Fibroblast of gingiva (primary cell): ENCODE measurements around the gene FOCAD.

Experiments used
- DNase-seq: peaks from one replicate; pipeline ENCODE4 v3.0.0-alpha.2; 2011; ENCODE audit warnings: low read depth

FOCAD gene

GRCh38 chr9:21016701-21017491, 332.8 kb downstream of the FOCAD start:
- DNase-seq: no peak

- DNase-seq: no peak
Observed at GRCh38 chr9:21018177-21018576, 334.1 kb downstream of the FOCAD start.

GRCh38 chr9:21023861-21024260, 339.8 kb downstream of the FOCAD start:
- no peak for DNase-seq

DNA sequence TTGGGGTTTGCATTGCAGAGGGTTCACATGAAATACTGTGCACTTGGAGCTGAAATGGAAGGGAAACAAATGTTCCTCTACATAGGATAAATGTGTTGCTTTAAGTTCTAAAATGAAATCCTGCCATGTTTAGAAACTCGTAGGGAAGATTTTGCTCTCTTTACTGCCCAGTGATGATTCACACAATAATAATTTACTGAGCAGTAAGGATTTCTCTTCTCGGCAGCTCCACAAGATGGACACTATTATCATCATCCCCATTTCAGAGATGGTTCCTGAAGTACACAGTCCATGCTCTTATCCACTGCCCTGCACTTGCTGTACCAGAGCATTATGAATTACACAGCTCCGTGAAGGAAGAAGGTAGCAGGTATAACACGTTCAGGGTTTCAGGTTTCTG, 343.2 kb downstream of the FOCAD start:
- peak; percentile 6 for DNase-seq

DNA sequence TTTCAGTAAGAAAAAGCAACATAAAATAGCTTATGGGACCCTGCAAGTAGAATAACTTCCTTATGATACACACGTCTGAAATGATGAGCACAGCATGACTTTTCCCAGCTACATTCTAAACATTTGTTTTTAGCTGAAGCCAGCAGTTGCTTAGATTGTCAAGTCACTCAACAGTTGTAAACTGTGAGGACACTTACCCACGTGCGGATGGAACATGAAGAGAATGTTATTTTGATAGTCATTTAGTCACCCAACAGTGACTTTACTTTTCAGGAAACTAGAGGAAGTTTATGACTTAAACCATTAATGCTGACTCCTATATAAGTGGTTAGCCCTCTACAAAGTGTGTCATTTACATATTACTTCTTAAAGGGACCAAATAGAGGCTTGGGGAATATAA, 344.4 kb downstream of the FOCAD start:
- no peak for DNase-seq

GRCh38 chr9:21029661-21030060, 345.6 kb downstream of the FOCAD start:
- no peak for DNase-seq

GRCh38 chr9:21030389-21031035, 346.5 kb downstream of the FOCAD start:
- peak; percentile 71 for DNase-seq

- DNase-seq: peak; percentile 58
Observed at GRCh38 chr9:21031091-21031807, 347.2 kb downstream of the FOCAD start, which contains the start of gene HACD4. TSS of gene HACD4 (minus strand) at chr9:21031640. CDS start at chr9:21031590, 50 bp downstream.

DNA sequence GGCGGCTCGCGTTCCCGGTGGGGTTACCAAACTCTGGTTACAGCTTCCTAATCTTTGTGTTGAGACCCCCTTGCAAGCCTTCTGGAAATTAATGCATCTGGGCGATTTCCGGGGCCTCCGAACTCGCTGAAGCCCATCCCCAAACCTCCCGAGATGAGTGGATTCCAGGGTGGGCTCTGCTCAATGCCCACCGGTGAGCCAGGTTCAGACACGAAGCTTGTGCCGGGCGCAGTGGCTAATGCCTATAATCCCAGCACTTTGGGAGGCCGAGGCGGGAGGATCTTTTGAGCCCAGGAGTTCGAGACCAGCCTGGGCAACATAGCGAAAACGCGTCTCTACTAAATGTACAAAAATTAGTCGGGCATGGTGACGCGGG, 347.7 kb downstream of the FOCAD start:
- DNase-seq: no peak

DNA sequence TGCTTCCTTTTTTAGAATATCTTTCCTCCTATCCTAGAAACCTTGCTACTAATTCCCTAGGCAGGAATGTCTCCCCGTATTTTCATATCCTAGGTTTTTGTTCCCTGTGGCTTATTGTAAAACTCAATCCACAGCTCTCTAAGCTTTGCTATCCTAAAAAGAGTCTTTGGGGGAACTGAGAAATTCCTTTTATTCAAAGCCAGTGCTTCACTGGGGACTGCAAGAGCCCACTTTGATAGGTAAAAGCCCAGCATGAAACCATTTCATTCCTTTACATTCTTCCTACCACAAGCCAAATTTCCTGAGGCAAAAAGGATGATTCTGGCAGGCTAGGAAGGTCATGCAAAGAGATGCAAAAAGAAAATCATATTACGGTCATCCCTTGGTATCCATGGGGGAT, 353.2 kb downstream of the FOCAD start:
- DNase-seq: no peak

GRCh38 chr9:21039302-21039701, 355.2 kb downstream of the FOCAD start:
- DNase-seq: no peak

- no peak for DNase-seq
Observed at GRCh38 chr9:21042466-21042865, 358.4 kb downstream of the FOCAD start.

DNA sequence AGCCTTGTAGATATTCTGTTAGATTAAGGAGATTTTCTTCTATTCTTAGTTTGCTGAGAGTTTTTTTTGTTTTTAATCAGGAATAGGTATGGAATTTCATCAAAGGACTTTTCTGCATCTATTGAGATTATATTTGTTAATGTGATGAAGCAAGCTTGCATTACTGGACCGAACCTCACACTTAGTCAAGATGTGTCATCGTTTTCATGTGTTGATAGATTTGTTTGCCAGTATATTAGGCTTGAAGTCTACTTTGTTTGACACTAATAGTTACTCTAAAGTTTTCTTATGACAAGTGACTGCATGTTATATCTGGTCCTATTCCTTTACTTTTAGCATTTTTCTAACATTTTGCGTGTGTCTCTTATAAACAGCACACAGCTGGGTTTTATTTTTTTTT, 359.8 kb downstream of the FOCAD start:
- DNase-seq: no peak
